Hepatocyte (in vitro differentiated cells): ENCODE results near the gene MRPL38.

Experiments
- EZH2 ChIP-seq: fragments of 200-600 bp; sonication (generic); IDR thresholded peaks from 2 replicates; pipeline ENCODE4 v1.6.1; 2016; ENCODE audit warnings: antibody characterized with exemption, mild to moderate bottlenecking, borderline replicate concordance
- EZH2phosphoT487 ChIP-seq: fragments of 200-600 bp; sonication (generic); IDR thresholded peaks from one replicate; pipeline ENCODE4 v1.6.1; 2018; ENCODE audit warnings: antibody characterized with exemption, mild to moderate bottlenecking, low read depth, moderate library complexity; ENCODE audit not compliant: unreplicated experiment, severe bottlenecking
- TF ChIP-seq, protein P1 (sequence below): fragments of 200-600 bp; sonication (generic); IDR thresholded peaks from 2 replicates; pipeline ENCODE4 v1.5.1; 2016; ENCODE audit warnings: antibody characterized with exemption, mild to moderate bottlenecking; ENCODE audit not compliant: poor library complexity

DNA sequence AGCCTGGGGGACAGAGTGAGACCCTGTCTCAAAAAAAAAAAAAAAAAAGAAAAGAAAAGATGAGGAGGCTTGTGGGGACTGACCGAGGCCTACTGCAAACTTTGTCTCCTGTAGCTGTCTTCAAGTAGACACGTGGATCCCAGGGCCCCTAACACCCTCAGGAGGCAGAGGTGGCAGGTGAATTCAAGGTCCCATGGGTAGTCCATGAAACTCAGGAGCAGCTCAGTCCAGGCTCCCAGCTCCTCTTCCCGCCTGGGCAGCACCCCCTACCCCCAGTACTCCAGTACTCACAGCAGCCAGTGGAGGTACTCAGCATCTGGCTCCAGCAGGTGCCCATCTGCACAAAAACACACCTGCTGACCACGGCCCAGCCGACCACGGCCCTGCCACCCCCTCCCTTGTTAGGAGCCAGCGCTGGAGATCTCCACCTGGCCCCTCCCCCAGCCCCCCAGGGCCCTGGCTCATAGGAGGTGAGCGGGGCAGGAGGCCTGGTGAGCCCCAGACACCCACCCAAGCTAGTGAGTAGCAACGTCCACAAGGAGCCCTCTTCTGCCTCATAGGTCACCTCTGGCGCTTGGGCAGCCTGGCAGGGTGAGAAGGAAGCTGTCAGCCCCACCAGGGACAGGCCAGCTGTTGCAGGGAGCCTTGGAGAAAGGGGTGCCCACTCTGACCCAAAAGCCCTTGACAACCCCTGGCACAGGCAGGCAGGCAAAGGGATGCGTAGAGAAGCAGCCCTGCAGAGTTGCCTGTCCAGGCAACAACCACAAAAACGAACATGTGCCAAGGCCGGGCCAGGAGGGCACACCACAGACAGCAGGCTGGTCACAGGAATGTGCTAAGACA is 3.8 kb downstream of the MRPL38 start:
- TF ChIP-seq, protein P1, sequence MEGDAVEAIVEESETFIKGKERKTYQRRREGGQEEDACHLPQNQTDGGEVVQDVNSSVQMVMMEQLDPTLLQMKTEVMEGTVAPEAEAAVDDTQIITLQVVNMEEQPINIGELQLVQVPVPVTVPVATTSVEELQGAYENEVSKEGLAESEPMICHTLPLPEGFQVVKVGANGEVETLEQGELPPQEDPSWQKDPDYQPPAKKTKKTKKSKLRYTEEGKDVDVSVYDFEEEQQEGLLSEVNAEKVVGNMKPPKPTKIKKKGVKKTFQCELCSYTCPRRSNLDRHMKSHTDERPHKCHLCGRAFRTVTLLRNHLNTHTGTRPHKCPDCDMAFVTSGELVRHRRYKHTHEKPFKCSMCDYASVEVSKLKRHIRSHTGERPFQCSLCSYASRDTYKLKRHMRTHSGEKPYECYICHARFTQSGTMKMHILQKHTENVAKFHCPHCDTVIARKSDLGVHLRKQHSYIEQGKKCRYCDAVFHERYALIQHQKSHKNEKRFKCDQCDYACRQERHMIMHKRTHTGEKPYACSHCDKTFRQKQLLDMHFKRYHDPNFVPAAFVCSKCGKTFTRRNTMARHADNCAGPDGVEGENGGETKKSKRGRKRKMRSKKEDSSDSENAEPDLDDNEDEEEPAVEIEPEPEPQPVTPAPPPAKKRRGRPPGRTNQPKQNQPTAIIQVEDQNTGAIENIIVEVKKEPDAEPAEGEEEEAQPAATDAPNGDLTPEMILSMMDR = no peak
- TF ChIP-seq EZH2 (no peak), EZH2phosphoT487 (no peak)
